Measurements from ENCODE around the gene NPSR1.
A peak's percentile ranks its signal among the peaks of the same experiment; 100 is the strongest.
"Not testable (repeated sequence)": the region's sequence is repeated elsewhere in the genome, so short reads cannot be mapped to it uniquely, and the experiment has no call there.

The NPSR1 gene, protein sequence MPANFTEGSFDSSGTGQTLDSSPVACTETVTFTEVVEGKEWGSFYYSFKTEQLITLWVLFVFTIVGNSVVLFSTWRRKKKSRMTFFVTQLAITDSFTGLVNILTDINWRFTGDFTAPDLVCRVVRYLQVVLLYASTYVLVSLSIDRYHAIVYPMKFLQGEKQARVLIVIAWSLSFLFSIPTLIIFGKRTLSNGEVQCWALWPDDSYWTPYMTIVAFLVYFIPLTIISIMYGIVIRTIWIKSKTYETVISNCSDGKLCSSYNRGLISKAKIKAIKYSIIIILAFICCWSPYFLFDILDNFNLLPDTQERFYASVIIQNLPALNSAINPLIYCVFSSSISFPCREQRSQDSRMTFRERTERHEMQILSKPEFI

DNA sequence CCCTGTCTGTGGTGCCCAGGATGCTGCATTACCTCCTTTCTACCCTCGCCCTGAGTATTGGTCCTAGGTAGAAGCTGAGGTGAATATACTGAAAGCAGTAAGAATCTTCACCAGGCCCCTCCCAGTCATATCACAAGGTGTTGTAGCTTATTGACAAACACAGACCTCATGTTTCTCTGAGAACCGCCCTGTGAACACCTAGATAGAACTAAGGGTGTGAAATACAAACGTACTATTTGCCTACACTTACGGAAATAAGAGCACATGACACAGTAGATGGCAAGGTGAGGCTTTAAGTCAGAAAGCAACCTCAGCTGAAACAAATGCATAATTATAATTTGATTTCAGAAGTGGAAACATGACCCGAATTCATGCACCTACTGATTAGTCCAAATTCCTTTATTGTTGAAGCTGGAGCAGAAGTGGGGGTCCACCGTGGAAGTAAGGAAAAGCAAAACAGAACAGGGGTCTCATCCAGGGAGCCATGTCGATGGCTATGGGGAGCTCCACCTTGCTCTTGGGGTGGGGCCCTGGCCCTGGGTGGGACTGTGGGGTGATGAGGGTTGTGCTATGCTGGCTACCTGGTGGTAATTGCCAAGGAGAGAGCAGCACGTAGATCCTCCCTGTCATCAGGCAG is at the start of gene NPSR1:
Gene NPSR1 (plus strand): TSS at position 587 of the 637 bp plus-strand sequence. CDS start 195 bp downstream, outside the sequence.
- DNase-seq (ENCODE audit: low spot score) = no peak

DNA sequence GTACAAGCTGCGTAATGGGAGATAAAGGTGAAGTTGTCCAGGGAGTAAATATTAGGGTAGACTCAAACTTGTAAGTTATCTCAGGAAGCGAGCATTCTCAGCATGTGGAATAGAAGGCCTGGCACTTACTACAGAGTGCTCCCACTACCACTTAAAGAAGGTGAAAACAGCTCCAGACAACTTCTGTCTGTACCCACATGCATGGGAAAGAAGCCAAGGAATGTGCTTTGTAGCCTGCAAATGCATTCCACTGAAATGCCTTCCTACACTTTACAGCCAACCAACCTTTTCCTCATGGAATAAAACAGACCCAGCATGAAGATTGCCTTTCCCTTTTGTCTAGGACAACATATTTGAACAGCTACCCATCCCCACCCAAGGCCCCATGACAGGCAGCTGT is 45.4 kb upstream of the NPSR1 start:
- peak; percentile 18 for DNase-seq (ENCODE audit: low spot score)

DNA sequence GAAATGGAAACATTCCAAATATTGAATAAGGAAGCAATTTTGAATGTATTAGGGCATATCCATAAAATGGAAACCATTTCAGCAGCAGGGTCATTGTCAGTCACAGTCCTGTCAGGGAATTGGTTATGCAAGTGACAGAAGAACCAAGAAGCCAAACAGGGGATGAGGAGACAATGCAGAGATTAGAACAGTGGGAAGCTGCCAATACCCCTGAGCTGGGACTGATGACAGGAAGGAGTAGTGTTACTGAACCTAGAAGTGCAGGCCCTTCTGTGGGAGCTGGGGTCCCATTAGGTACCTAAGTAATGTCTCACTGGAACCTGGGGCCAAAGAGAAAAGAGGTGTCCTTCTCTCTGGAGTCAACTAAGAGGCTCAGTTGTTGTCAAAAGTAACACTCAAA is 37.6 kb upstream of the NPSR1 start:
- DNase-seq (ENCODE audit: low spot score) = no peak

DNA sequence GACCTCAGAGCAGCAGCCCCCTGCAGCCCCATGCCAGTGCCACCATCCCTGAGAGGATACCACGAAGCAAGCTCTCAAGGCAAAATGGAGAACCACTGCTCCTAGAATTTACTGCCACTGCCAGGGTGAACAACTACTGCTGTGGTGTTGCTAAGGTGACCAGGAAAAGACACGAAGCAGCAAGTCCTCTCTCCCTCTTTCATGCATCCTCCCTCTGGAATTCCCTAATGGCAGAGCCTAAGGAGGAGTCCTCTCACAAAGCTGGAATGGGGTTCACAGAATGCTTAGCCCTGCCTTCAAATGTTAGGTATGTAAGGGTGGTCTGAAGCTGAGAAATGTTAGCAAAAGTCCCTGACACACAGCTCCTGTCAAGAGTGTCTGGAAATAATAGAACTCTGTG is 35.8 kb upstream of the NPSR1 start:
- DNase-seq (ENCODE audit: low spot score) = no peak

- no peak for DNase-seq (ENCODE audit: low spot score)
These were observed 35.2 kb upstream of the NPSR1 start for GRCh38 chr7:34622771-34623250.

GRCh38 chr7:34628618-34629017 is 29.4 kb upstream of the NPSR1 start:
- DNase-seq (ENCODE audit: low spot score) = not testable (repeated sequence)

- no peak for DNase-seq (ENCODE audit: low spot score)
These were observed 5.2 kb upstream of the NPSR1 start for GRCh38 chr7:34652809-34653208.

DNA sequence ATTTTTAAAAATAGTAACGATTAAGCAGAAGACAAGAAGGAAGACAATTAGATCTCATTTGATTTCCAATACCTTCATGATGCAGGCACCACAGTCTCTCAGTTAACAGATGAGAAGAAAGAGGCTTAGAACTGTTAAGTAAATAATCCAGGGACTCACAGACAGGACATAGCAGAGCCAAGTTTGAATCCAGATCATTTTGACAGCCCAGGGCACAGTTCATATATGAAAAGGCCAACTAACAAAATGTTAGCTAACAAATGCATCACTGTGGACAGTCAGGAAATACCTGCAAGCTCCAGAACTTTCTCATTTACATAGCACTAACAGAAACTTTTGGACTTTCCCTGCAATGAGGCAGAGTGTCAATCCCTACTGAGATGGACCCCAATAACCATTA is 4.2 kb upstream of the NPSR1 start:
- no peak for DNase-seq (ENCODE audit: low spot score)

DNA sequence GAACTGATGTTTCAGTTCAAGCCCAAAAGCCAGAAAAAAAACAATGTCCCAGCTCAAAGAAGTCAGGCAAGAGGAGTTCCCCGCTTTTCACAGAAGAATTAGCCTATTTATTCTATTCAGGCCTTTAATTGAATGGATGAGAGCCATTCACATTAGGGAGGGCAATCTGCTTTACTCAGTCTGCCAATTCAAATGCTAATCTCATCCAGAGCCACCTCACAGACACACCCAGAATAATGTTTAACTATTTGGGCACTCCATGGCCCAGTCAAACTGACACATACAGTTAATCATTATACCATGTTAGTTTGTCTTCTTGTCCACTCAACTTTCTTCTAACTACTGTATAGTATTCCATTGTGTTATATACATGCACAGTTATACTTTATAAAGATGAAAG is 2.6 kb upstream of the NPSR1 start:
- no peak for DNase-seq (ENCODE audit: low spot score)

- DNase-seq (ENCODE audit: low spot score) = no peak
These were observed 2.0 kb upstream of the NPSR1 start for GRCh38 chr7:34656041-34656440.

- DNase-seq (ENCODE audit: low spot score) = no peak
These were observed 1.6 kb downstream of the NPSR1 start for GRCh38 chr7:34659472-34660075.

- no peak for DNase-seq (ENCODE audit: low spot score)
These were observed 4.2 kb downstream of the NPSR1 start for GRCh38 chr7:34662058-34662708.

GRCh38 chr7:34664755-34665154 is 6.7 kb downstream of the NPSR1 start:
- no peak for DNase-seq (ENCODE audit: low spot score)

DNA sequence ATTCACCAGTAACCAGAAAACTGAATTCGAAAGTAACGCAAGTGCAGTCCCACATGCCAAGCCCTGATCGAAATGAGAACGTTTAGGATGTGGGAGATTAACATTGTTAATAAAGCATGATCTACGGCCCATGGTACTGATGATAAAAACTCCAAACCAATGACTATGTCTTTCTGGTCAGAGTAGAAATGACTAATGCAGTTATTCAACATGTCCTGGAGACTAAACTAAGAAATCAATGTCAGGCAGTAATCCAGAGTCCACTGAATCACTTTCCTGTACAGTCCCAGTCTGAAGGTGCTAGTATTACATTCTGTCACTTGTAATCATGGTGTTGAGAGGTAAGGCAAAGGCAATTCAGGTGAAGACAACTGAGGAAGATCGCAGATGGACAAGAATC is 14.4 kb downstream of the NPSR1 start:
- no peak for DNase-seq (ENCODE audit: low spot score)

GRCh38 chr7:34673066-34673465 is 15.0 kb downstream of the NPSR1 start:
- DNase-seq (ENCODE audit: low spot score) = no peak

DNA sequence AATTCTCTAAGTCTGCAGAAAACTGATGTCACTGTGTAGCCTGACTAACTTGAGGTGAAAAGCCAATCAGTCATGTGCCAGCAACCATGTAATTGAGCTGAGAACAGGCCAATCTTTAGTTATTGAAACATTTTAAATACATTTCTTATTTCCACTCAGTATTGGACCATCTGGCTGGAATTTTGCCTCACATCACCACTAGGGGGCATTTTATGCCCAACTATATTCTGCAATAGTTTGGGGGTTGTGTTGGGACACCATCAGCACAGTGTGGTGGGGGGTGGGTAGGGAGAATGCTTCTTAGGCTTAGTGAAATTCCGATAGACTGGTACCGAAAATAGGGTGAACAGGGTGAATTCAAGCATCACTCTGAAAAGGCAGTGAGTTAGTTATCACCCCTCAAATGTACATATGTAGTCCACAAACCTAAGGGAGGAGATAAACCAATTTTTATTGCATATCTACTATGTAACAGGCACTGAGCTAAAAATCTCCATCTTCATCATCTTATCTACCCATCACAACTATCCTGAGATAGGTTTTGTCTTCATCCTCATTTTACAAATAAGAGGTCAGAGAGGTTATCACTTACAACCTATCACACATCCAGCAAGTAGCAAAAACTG is 17.8 kb downstream of the NPSR1 start:
- DNase-seq (ENCODE audit: low spot score) = peak; percentile 70

DNA sequence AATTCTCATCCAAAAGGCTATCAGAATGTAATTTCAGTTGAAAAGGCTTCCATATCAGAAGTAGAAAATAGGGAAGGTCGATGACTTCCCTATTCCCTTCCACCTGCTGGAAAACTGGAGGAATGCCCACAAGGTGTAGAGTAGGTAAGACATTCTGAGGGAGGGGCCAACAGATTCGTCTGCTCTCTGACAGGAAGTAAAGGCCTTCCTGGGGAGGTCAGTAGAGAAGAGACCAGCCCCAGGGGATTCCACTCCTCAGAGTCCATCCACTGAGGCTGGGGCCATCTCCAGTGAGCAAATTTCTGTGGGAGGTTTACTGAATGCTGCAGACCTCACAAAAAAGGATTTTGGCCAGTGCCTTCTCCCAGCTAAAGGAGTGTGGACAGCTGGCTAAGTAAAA is 19.5 kb downstream of the NPSR1 start:
- no peak for DNase-seq (ENCODE audit: low spot score)

GRCh38 chr7:34687529-34687928 is 29.5 kb downstream of the NPSR1 start:
- DNase-seq (ENCODE audit: low spot score) = no peak

DNA sequence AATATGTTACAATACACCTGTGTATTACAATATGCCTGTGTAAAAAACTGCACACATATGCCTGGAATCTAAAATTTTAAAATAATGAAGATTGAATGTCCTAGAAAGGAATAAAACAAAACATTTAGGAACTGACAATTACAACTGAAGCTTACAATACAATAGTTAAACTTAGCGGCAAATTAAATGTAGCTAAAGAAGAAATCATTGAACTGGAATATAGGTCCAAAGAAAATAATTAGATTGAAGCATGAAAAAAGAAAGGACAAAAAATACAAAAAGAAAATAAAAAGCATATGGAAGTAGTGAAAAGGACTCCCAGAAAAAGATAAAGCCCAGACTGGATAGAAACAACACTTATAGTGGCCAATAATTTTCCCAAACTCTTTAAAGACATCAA is 38.4 kb downstream of the NPSR1 start:
- DNase-seq (ENCODE audit: low spot score) = no peak

GRCh38 chr7:34709771-34710170 is 51.8 kb downstream of the NPSR1 start:
- DNase-seq (ENCODE audit: low spot score) = no peak

GRCh38 chr7:34718867-34719266 is 60.8 kb downstream of the NPSR1 start:
- no peak for DNase-seq (ENCODE audit: low spot score)

DNA sequence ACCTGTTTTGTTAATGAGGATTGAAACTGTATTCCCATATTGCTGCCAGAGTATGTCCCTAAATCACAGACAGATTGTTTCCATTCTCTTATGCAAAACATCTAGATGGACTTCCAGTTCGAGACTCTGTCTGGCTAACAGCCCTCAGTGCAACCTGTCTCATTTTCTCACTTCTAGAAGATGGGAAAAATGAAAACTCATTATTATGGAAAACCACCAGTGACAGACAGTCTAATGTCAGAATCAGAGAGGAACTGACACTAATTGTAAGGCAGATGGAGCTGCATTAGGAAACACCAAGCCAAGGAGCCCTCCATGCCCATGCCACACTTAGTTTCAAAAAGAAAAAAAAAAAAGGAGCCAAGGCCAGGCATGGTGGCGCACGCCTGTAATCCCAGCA is 61.6 kb downstream of the NPSR1 start:
- no peak for DNase-seq (ENCODE audit: low spot score)

Measured in iPS-NIHi11 (cell line).